ENCODE measurements around the gene FAM174C. TPM values are rescaled to one million over a fixed set of nuclear protein-coding genes. Genes with fewer than 3 reads are reported as not detected.

The FAM174C gene
- total RNA-seq, 1 experiment from 2014 or later, result 59.4 TPM

GRCh38 chr19:1257475-1258162 lies 17.7 kb upstream of the FAM174C start (continued):
- TF ChIP-seq ZNF532 (CRISPR knock-in tag; IDR thresholded peaks at IDR 0.05; ENCODE audit: borderline replicate concordance) (no peak), USF1 (CRISPR knock-in tag; IDR thresholded peaks at IDR 0.05) (no peak), ZNF219 (CRISPR knock-in tag; IDR thresholded peaks at IDR 0.05; ENCODE audit: borderline replicate concordance) (no peak), ATF2 (CRISPR knock-in tag; IDR thresholded peaks at IDR 0.05; ENCODE audit: borderline replicate concordance, low read depth) (no peak), FOXJ3 (CRISPR knock-in tag; IDR thresholded peaks at IDR 0.05; ENCODE audit: borderline replicate concordance) (no peak), ZNF425 (CRISPR knock-in tag; conservative IDR thresholded peaks at IDR 0.05) (no peak)

GRCh38 chr19:1258163-1258492 lies 17.2 kb upstream of the FAM174C start:
- CTCF ChIA-PET, result interaction anchor here (1.0 to 15.6 kb wide), 3 partner anchors 8 to 133 kb away, joined by 5 to 648 read pairs (median 17); partner anchors contain the start of gene ATP5F1D
- peak overlapping the region; percentile 78; the same call in 1 of the 2 replicates for H3K27ac Mint-ChIP-seq
- TF ChIP-seq TP53 (CRISPR knock-in tag; IDR thresholded peaks at IDR 0.05) (no peak), CREM (CRISPR knock-in tag; IDR thresholded peaks at IDR 0.05) (no peak), RORB (CRISPR knock-in tag; IDR thresholded peaks at IDR 0.05) (no peak), PRRX2 (CRISPR knock-in tag; IDR thresholded peaks at IDR 0.05) (no peak), FOXP1 (CRISPR knock-in tag; IDR thresholded peaks at IDR 0.05; ENCODE audit: borderline replicate concordance) (no peak), JAZF1 (CRISPR knock-in tag; IDR thresholded peaks at IDR 0.05) (no peak), ELF4 (CRISPR knock-in tag; IDR thresholded peaks at IDR 0.05; ENCODE audit: low read depth) (no peak), ZNF416 (CRISPR knock-in tag; IDR thresholded peaks at IDR 0.05) (no peak), ZNF219 (CRISPR knock-in tag; IDR thresholded peaks at IDR 0.05; ENCODE audit: borderline replicate concordance) (no peak), NFYB (CRISPR knock-in tag; conservative IDR thresholded peaks at IDR 0.05; ENCODE audit: low read depth) (no peak), ATF1 (CRISPR knock-in tag; IDR thresholded peaks at IDR 0.05) (no peak), AR (CRISPR knock-in tag; IDR thresholded peaks at IDR 0.05) (no peak), ZNF425 (CRISPR knock-in tag; conservative IDR thresholded peaks at IDR 0.05) (no peak), CTCF (IDR thresholded peaks at IDR 0.05) (no peak)

More at GRCh38 chr19:1258163-1258492, 17.2 kb upstream of the FAM174C start:
- H3K27me3 Mint-ChIP-seq (ENCODE audit: low read depth), result no peaks in the 10 kb centered on the region
- POLR2A ChIA-PET, result interaction anchor here (3.6 kb wide), 1 partner anchor 10 kb away, joined by 31 read pairs; the partner anchor contains the start of gene CIRBP
- no peak for ATAC-seq
- no peaks in the 10 kb centered on the region for H3K9me3 Mint-ChIP-seq
- 0 out of 2 replicates have a peak overlapping the region, but pooled peaks have one; percentile 4 for H3K4me3 Mint-ChIP-seq
- no peak for DNase-seq (ENCODE audit: low spot score)
- H3K4me1 Mint-ChIP-seq, result peaks cover 47% of the 10 kb centered on the region
- peaks cover 33% of the 10 kb centered on the region for H3K36me3 Mint-ChIP-seq

All from WTC11 (cell line).